NCI-H1092 (cell line): ENCODE measurements around the gene SPOPL.

ENCODE experiments used
- DNase-seq: peaks from one replicate; lab custom pipeline; 2025; lab: John Stamatoyannopoulos, UW

The SPOPL gene

GRCh38 chr2:138601458-138602165 is 100.0 kb downstream of the SPOPL start:
- DNase-seq, result no peak

- DNase-seq, result peak; percentile 11
Observed at GRCh38 chr2:138602166-138602460, 100.5 kb downstream of the SPOPL start.

- DNase-seq, result no peak
Observed at GRCh38 chr2:138607746-138608145, 106.2 kb downstream of the SPOPL start.

- DNase-seq, result no peak
Observed at GRCh38 chr2:138609446-138609845, 107.9 kb downstream of the SPOPL start.

GRCh38 chr2:138610201-138610953 is 108.8 kb downstream of the SPOPL start:
- DNase-seq, result no peak

GRCh38 chr2:138615257-138615656 is 113.7 kb downstream of the SPOPL start:
- no peak for DNase-seq

- no peak for DNase-seq
Observed at GRCh38 chr2:138617026-138617425, 115.5 kb downstream of the SPOPL start.

- DNase-seq, result no peak
Observed at GRCh38 chr2:138618971-138619370, 117.4 kb downstream of the SPOPL start.

- DNase-seq, result no peak
Observed at GRCh38 chr2:138620431-138620830, 118.9 kb downstream of the SPOPL start.

- no peak for DNase-seq
Observed at GRCh38 chr2:138621139-138621538, 119.6 kb downstream of the SPOPL start.

GRCh38 chr2:138622613-138623012 is 121.0 kb downstream of the SPOPL start:
- no peak for DNase-seq
